Neural progenitor cell (in vitro differentiated cells): ENCODE data around the gene CLTCL1. TPM values are rescaled to one million over a fixed set of nuclear protein-coding genes. Genes with fewer than 3 reads are reported as not detected.

Experiments
- DNase-seq: peaks from one replicate; pipeline ENCODE4 v3.0.0-alpha.2; 2016; ENCODE audit warnings: low spot score
- H2AFZ ChIP-seq: fragments of 200-600 bp; sonication (generic); replicated peaks from 2 replicates; pipeline ENCODE4 v1.6.1; 2016; ENCODE audit warnings: antibody characterized with exemption
- H3F3A ChIP-seq: fragments of 200-600 bp; sonication (generic); 2 replicates; pipeline ENCODE4 v1.6.1; 2016; ENCODE audit warnings: antibody characterized with exemption, low read depth
- H3K27ac ChIP-seq: fragments of 200-600 bp; sonication (generic); 2 replicates; pipeline ENCODE4 v1.5.1; 2016; ENCODE audit warnings: mild to moderate bottlenecking
- H3K27me3 ChIP-seq: fragments of 200-600 bp; sonication (generic); 2 replicates; pipeline ENCODE4 v1.6.1; 2016; ENCODE audit warnings: mild to moderate bottlenecking, moderate library complexity
- H3K36me3 ChIP-seq: fragments of 200-600 bp; sonication (generic); 2 replicates; pipeline ENCODE4 v1.5.1; 2016
- H3K4me1 ChIP-seq: fragments of 200-600 bp; sonication (generic); 2 replicates; pipeline ENCODE4 v1.6.1; 2016; ENCODE audit warnings: mixed run types
- H3K4me2 ChIP-seq: fragments of 200-600 bp; sonication (generic); 2 replicates; pipeline ENCODE4 v1.6.1; 2016
- H3K4me3 ChIP-seq: fragments of 200-600 bp; sonication (generic); 2 replicates; pipeline ENCODE4 v1.5.1; 2016
- H3K79me2 ChIP-seq: fragments of 200-600 bp; sonication (generic); 2 replicates; pipeline ENCODE4 v1.6.1; 2016; ENCODE audit warnings: low read depth
- H3K9ac ChIP-seq: fragments of 200-600 bp; sonication (generic); 2 replicates; pipeline ENCODE4 v1.6.1; 2016
- H3K9me3 ChIP-seq: fragments of 200-600 bp; sonication (generic); 2 replicates; pipeline ENCODE4 v1.5.1; 2016; ENCODE audit warnings: low read depth
- H4K20me1 ChIP-seq: fragments of 200-600 bp; sonication (generic); 2 replicates; pipeline ENCODE4 v1.6.1; 2016; ENCODE audit warnings: low read depth
- H3K27ac Mint-ChIP-seq: 3 replicates; pipeline ENCODE4 v1.8.0; 2021; ENCODE audit warnings: mixed read lengths
- H3K27me3 Mint-ChIP-seq: 2 replicates; pipeline ENCODE4 v1.8.0; 2022; ENCODE audit warnings: low read depth, mild to moderate bottlenecking, inconsistent platforms, moderate library complexity, mixed read lengths; ENCODE audit not compliant: insufficient read depth
- H3K36me3 Mint-ChIP-seq: 3 replicates; pipeline ENCODE4 v1.8.0; 2021; ENCODE audit warnings: mixed read lengths
- H3K4me1 Mint-ChIP-seq: 3 replicates; pipeline ENCODE4 v1.8.0; 2021; ENCODE audit warnings: mixed read lengths
- H3K4me3 Mint-ChIP-seq: 3 replicates; pipeline ENCODE4 v1.8.0; 2021; ENCODE audit warnings: mild to moderate bottlenecking, moderate library complexity, mixed read lengths
- H3K9me3 Mint-ChIP-seq: 3 replicates; pipeline ENCODE4 v1.8.0; 2020; ENCODE audit warnings: mixed read lengths
- CTCF ChIP-seq: fragments of 200-600 bp; sonication (generic); IDR thresholded peaks from 2 replicates; pipeline ENCODE4 v1.5.1; 2017; ENCODE audit warnings: antibody characterized with exemption, mild to moderate bottlenecking
- EZH2 ChIP-seq: fragments of 200-600 bp; sonication (generic); IDR thresholded peaks from 2 replicates; pipeline ENCODE4 v1.6.1; 2017; ENCODE audit warnings: antibody characterized with exemption, mild to moderate bottlenecking, moderate library complexity
- EZH2phosphoT487 ChIP-seq: fragments of 200-600 bp; sonication (generic); IDR thresholded peaks from 2 replicates; pipeline ENCODE4 v1.6.1; 2017; ENCODE audit warnings: antibody characterized with exemption
- total RNA-seq: library from RNA; depleted of rRNA; stranded (reverse); fragments of >200 nt; gene quantifications from 2 replicates; pipeline ENCODE4 v1.2.3, GENCODE V29; 2015; ENCODE audit warnings: low replicate concordance

CLTCL1 gene
- total RNA-seq, 1 donor from 2014 or later, result 13.7 TPM

- no peak overlapping the region for H3K9ac ChIP-seq
- no peaks in the 10 kb centered on the region for H3F3A ChIP-seq
- H3K4me1 ChIP-seq, result no peaks in the 10 kb centered on the region
- TF ChIP-seq EZH2, result no peak
- TF ChIP-seq CTCF, result no peak
- TF ChIP-seq EZH2phosphoT487, result no peak
- no peaks in the 10 kb centered on the region for H3K79me2 ChIP-seq
- H2AFZ ChIP-seq, result no peak overlapping the region
- no peak overlapping the region for H3K27ac ChIP-seq
- no peak overlapping the region for H3K4me3 Mint-ChIP-seq
- H3K27me3 ChIP-seq, result no peaks in the 10 kb centered on the region
- H3K36me3 Mint-ChIP-seq, result peaks cover 20% of the 10 kb centered on the region
- no peaks in the 10 kb centered on the region for H4K20me1 ChIP-seq
- H3K4me3 ChIP-seq, result no peak overlapping the region
- peaks cover 4% of the 10 kb centered on the region for H3K27me3 Mint-ChIP-seq
- H3K4me2 ChIP-seq, result no peak overlapping the region
- H3K9me3 ChIP-seq, result no peaks in the 10 kb centered on the region
- H3K27ac Mint-ChIP-seq, result no peak overlapping the region
- DNase-seq, result no peak
- no peaks in the 10 kb centered on the region for H3K9me3 Mint-ChIP-seq
- H3K4me1 Mint-ChIP-seq, result no peaks in the 10 kb centered on the region
- H3K36me3 ChIP-seq, result no peaks in the 10 kb centered on the region
Observed at GRCh38 chr22:19134874-19135273, 156.6 kb downstream of the CLTCL1 start.

GRCh38 chr22:19134176-19134831, 157.2 kb downstream of the CLTCL1 start:
- Histone ChIP-seq H4K20me1 (no peaks in the 10 kb centered on the region), H3K4me2 (no peak overlapping the region), H2AFZ (no peak overlapping the region), H3K4me1 (no peaks in the 10 kb centered on the region), H3K9me3 (no peaks in the 10 kb centered on the region), H3K4me3 (no peak overlapping the region), H3F3A (no peaks in the 10 kb centered on the region), H3K27me3 (no peaks in the 10 kb centered on the region), H3K79me2 (no peaks in the 10 kb centered on the region), H3K27ac (no peak overlapping the region), H3K36me3 (no peaks in the 10 kb centered on the region), H3K9ac (no peak overlapping the region)
- no peak for TF ChIP-seq CTCF
- TF ChIP-seq EZH2, result no peak
- TF ChIP-seq EZH2phosphoT487, result no peak
- no peak for DNase-seq
- H3K36me3 Mint-ChIP-seq, result peaks cover 14% of the 10 kb centered on the region
- H3K4me1 Mint-ChIP-seq, result no peaks in the 10 kb centered on the region
- no peaks in the 10 kb centered on the region for H3K9me3 Mint-ChIP-seq
- peaks cover 4% of the 10 kb centered on the region for H3K27me3 Mint-ChIP-seq
- H3K4me3 Mint-ChIP-seq, result no peak overlapping the region
- no peak overlapping the region for H3K27ac Mint-ChIP-seq

GRCh38 chr22:19133561-19133960, 158.0 kb downstream of the CLTCL1 start:
- no peaks in the 10 kb centered on the region for H4K20me1 ChIP-seq
- no peaks in the 10 kb centered on the region for H3K27me3 ChIP-seq
- TF ChIP-seq CTCF, result no peak
- no peak for TF ChIP-seq EZH2phosphoT487
- no peak for TF ChIP-seq EZH2
- H3K27ac ChIP-seq, result no peak overlapping the region
- Mint-ChIP-seq H3K27me3 (peaks cover 7% of the 10 kb centered on the region), H3K4me3 (no peak overlapping the region), H3K9me3 (no peaks in the 10 kb centered on the region), H3K27ac (no peak overlapping the region), H3K4me1 (no peaks in the 10 kb centered on the region), H3K36me3 (peaks cover 14% of the 10 kb centered on the region)
- no peaks in the 10 kb centered on the region for H3K4me1 ChIP-seq
- no peaks in the 10 kb centered on the region for H3K36me3 ChIP-seq
- H3F3A ChIP-seq, result no peaks in the 10 kb centered on the region
- no peak for DNase-seq
- H3K4me2 ChIP-seq, result no peak overlapping the region
- no peaks in the 10 kb centered on the region for H3K79me2 ChIP-seq
- no peak overlapping the region for H3K9ac ChIP-seq
- no peaks in the 10 kb centered on the region for H3K9me3 ChIP-seq
- no peak overlapping the region for H3K4me3 ChIP-seq
- no peak overlapping the region for H2AFZ ChIP-seq
